K562 treated with DMSO at 1 percent for 48 hours (cell line): Measurements from ENCODE around the gene PPEF1. TPM values are rescaled to one million over a fixed set of nuclear protein-coding genes. Genes with fewer than 3 reads are reported as not detected.

Source experiments
- total RNA-seq: library from RNA; unstranded; fragments of 300-600 nt; gene quantifications from 2 replicates; pipeline ENCODE4 v1.2.3, GENCODE V29; 2022; ENCODE audit warnings: low replicate concordance; ENCODE audit errors: extremely low read depth

Gene PPEF1, protein sequence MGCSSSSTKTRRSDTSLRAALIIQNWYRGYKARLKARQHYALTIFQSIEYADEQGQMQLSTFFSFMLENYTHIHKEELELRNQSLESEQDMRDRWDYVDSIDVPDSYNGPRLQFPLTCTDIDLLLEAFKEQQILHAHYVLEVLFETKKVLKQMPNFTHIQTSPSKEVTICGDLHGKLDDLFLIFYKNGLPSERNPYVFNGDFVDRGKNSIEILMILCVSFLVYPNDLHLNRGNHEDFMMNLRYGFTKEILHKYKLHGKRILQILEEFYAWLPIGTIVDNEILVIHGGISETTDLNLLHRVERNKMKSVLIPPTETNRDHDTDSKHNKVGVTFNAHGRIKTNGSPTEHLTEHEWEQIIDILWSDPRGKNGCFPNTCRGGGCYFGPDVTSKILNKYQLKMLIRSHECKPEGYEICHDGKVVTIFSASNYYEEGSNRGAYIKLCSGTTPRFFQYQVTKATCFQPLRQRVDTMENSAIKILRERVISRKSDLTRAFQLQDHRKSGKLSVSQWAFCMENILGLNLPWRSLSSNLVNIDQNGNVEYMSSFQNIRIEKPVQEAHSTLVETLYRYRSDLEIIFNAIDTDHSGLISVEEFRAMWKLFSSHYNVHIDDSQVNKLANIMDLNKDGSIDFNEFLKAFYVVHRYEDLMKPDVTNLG
- not detected in 2 replicates for total RNA-seq

DNA sequence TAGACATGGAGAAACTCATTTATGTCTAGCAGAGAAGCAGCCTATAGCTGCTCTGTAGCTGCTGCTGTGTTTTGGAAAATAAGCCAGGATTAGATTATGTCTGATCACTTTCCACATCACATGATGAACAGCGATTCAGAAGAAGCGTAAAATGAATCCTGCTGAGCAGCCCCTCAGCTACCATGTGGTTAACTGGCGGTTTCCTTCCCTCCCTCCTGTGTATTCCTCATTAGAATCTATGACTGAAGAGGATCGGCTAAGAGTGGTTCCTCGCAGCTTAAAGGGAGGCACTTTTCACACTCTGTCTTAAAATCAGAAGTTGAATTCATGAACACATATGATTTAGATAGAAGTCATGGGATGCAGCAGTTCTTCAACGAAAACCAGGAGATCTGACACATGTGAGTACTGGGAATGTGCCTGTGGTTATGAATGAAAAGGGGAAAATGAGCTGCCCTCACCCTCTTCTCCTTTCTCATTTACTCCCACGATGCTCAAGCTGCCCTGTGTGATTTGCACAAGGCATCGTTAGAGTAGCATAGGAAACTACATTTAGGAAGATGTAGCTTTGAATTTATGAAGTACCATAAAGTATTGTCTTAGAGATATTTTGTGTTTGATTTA, at the start of gene PPEF1:
PPEF1 (plus strand) TSS at position 220 of the 624 bp plus-strand sequence; CDS start at position 356, 136 bp downstream.

DNA sequence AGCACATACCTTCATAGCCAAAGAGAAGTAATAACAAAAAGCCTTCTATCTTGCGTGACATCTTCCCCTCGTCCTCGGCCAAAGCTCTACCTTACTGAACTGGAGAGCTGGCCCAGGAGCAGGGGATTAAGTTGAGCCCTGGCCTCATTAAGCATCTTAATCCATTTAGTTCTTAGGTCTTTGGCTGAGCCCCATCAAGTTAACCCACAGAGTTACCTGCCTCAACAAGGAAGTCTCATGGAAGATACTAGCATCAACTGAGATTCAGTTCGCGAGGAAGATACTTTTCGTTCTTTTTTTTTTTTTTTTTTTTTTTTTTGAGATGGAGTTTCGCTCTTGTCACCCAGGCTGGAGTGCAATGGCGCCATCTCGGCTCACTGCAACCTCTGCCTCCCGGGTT, 35.4 kb upstream of the PPEF1 start, which contains the start of gene RS1:
RS1 (minus strand) TSS at position 101 of the 400 bp plus-strand sequence; CDS start at position 61, 40 bp downstream.

Other genes starting within 250 kb of the PPEF1 start
- gene RS1, start 35.5 kb upstream of the PPEF1 start, total RNA-seq: not detected in 2 replicates